Activated T-cell treated with anti-CD3 and anti-CD28 coated beads, Interleukin-2, amount 50 U/mL, for 1 hour (primary cell): Measurements from ENCODE around the gene FBXL17.

ENCODE experiments used
- DNase-seq: peaks from one replicate; pipeline ENCODE4 v3.0.0-alpha.2; 2020

The FBXL17 gene

DNA sequence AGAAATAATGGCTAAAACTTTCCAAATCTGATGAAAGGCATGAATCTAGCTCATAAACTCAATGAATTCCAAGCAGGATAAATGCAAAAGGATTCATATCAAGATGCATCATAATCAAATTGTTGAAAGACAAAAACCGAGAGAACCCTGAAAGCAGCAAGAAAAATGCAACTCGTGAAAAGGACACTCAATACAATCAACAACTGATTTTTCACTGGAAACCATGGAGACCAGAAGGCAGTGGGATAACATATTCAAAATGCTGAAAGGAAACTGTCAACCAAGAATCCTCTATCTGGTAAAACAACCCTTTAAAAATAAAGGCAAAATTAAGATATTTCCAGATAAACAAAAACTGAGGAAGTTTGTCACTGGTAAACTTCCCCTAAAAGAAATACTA is 9.5 kb downstream of the FBXL17 start:
- no peak for DNase-seq

DNA sequence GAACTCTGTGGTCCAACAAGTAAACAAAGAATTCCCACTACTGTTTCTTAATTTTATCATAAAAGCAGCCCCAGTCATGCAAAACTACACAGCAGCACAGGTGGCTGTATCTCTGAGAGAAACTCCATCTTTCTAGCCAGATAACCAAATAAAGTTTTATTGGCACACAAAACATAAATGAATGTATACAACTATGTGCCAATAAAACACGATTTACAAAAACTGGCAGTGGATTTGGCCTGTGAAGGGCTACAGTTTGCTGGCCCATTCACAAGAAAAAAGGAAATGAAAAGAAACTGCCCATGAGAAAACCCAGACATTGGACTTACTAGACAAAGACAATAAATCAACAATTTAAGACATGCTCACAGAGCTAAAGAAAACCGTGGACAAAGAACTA is 10.6 kb downstream of the FBXL17 start:
- no peak for DNase-seq

DNA sequence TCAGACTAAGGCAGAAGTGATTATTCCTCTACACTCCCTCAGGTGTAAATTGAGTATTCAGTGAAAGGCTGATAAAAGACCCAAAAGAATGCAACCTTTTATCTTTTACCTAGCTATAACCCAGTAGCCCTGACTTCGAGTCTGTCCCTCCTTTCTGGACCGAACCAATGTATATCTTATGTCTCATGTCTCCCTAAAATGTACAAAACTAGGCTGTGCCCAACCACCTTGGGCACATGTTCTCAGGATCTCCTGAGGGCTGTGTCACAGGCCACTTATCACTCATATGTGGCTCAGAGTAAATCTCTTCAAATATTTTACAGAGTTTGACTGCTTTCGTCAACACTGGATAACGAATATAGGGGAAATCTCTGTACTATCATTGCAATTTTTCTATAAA is 12.7 kb downstream of the FBXL17 start:
- no peak for DNase-seq

DNA sequence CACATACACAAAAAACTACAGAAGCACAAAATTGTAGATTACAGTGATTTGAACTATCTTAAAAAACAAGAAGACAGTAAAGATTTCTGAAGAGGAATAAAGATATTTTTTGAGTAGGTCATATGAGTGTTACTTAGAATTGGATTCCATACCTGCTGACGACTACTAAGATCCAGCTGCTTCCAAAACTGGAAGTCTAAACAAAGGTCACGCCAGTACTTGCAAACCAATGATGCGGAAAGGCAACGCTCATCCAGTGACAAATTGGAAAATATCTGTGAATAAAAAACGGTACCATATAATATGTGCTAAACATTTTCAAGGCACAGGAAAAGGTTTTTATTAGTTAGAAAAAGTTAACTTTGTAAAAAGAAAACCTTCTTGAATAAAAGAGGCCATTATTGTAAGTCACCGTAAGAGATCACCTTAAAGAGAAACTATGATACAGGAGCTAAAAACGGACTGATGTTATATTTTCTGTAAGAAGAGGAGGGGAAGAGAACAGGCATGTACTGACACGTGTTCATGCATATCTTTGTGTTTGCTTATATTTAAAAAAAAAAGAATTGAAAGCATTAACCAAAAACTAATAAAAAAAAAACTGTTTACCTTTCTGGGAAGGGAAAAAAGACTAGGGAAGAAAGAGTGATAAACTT is 14.1 kb downstream of the FBXL17 start:
- no peak for DNase-seq

DNA sequence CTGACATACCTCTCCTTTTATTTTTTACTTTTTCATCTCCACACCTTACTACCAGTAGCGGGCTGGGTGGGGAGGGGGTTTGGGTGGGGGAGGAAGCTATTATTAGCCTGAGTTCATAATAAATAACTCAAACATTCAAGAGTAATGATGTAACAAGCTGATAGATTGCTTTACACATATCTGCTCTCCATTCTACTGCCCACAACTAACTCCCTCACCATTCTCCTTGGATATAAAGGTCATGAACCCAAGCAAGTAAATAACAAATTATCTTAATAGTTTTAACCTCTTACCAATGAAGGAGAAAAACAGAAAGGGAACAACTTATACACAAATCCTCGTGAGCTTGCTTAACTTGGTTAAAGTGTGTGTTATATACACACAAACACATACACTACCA is 15.4 kb downstream of the FBXL17 start:
- no peak for DNase-seq

DNA sequence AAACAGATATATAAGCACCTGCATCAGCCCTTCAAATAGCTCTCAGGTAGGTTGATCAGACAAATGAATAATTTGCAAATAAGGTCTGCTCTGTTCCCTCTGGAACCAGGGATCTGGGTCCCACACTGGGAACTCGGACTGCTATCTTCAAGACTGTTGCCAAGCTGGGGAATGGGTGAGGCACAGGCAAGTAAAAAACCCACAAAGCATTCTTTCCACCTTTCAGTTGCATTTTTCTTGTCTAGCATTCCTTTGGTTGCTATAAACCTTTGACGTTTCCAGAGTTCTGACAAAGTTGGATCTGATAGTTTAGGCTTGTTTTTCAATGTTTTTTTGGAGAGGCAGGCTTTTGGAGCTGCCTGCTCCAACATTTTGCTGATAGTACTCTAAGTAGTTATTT is 20.1 kb downstream of the FBXL17 start:
- DNase-seq, result no peak

DNA sequence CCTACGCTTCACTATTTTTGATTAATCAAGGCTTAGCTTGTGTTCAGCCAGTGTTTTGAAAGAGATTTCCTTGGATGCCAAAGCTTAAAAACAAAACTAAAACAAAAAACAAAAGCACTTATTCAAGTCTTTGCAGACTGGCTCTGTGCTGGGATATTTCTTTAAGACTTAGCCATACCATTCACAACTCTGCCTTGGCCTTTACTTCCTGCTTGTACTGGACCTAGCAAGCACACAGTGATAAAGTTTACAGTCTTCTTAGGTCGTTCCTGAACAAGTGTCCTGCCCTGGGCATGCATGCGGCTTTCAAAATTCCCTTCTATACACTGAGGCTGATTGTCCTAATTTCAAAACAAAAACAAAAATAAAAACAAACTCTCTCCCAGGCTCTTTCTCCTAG is 20.7 kb downstream of the FBXL17 start:
- DNase-seq, result no peak

DNA sequence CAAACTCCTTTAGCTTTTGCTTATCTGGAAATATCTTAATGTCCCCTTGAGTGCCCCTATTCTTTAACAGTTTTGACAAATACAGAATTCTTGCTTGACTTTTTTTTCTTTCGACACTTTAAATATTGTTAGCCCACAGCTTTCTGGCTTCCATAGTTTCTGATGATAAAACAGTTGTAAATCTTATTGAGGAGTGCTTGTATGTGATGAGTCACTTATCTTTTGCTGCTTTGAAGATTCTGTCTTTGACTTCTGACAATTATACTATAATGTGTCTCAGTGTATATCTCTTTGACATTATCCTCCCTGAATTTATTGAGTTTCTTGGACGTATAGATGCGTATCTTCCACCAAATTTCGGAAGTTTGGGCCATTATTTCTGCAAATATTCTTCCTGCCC is 21.6 kb downstream of the FBXL17 start:
- no peak for DNase-seq

DNA sequence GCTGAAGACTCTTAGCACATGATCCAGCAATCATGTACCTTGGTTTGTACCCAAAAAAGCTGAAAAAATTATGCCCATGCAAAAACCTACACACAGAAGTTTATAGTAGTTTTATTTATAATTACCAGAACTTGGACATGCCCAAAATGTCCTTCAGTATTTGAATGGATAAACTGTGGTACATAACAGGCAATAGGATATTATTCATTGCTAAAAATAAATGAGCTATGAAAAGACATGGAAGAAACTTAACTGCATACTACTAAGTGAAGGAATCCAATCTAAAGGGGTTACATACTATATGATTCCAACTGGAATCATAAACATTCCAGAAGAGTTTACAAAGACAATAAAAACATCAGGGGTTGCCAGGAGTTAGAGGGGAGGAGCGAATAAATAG is 25.6 kb downstream of the FBXL17 start:
- DNase-seq, result no peak

DNA sequence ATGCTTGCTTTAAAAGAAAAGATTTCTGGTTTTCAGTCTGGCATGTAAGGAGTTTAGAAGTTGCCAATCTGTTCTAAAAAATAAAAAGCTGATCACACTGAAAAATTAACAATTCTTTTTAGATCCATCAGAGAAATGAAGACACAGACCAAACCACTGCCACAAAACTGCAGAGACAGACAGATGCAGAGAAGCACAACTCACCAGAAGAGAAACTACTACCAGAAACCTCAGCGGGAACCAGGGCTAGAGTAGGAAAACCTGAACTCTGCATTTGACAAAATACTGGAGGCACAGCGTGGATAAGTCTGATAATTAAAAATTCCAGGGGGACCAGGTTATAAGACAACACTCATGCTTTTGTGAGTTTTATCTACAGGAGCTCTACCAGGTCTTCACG is 28.8 kb downstream of the FBXL17 start:
- no peak for DNase-seq

DNA sequence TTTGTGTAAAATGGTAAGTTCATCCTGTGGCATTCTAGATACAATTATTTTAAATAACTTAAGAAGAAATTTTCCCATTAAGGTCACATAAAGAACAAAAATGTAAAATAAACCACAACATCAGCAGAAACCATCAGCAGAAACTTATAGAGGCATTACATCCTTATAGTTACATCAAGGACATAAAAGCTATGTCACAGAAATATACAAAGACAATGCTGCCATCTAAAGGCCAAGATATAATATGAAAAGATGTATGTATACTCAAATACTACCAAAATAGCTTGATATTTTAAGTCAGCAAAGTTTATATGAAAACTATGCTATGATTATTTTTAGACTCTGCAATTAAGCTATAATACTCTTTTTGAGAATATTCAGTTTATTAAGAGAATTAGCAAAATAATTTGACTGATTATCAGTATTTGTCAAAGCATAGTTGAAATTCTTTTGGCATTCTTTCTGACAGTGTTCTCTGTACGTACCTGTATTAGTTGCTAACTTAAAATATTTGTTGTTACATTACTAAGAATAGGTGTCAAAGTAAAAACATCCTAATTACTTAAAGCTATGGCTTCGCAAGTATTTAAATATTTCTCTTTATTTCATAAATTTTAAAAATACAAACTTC is 36.2 kb downstream of the FBXL17 start:
- DNase-seq, result no peak

DNA sequence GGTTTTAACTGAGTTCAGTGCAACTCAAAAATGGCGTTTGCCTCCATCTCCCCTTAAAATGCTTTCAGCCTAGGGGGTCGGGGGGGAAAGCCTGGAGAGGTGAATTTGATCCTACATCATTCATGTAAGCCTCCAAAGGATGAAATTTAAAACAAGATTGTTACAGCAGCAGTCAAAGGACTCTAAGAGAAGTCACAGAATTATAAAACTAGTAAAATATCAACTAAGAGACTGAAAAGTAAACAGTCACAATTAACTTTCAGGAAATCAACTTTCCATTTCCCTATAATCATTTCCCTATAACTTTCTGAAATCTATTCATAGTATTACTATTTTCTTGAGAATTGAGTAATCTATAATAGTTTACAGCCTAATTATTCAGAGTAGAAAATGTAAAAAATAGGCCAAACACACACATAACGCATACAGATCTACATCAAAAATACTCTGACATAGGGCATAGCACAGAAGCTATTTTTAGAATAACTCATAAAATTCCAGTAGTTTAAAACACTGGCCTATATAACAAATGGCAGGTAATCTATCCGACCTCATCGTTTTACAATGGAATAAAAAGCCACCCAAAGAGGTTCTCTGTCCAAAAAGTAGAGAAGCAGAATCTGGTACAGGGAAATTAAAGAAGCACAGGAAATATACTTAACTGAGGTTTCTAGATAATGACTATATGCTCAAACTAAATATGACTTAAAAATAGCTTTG is 37.6 kb downstream of the FBXL17 start:
- DNase-seq, result no peak

DNA sequence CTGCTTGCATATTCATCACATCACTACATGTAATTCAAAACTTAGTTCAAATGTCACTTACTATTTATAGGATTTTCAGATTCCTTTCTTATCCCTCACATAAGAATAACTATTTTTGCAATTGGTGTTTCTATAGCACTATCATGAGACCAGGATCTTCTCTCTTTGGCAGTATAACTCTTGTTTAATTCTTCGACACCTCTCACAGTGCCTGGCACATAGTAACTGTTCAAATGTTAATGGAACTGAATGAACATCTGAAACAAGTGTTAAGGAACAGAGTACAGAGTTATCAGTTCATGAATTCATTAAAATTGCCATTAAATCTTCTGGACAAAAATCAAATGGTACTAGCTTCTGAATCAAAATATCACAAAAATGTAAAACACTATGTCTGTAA is 40.0 kb downstream of the FBXL17 start:
- no peak for DNase-seq

DNA sequence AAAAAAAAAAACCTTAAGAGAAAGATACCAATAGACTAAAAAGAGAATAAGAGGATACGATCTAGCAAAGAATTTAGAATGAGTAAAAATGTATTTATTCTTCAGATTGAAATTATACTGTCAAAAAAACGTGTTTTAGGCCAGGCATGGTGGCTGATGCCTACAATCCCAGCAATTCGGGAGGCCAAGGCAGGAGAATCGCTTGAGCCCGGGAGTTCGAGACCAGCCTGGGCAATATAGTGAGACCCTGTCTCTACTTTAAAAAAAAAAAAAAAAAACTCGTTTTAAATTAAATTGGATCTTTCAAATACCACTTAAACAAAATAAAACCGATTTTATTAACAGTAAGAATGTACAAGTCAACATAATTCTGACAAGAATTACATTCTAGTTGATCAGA is 41.8 kb downstream of the FBXL17 start:
- no peak for DNase-seq

DNA sequence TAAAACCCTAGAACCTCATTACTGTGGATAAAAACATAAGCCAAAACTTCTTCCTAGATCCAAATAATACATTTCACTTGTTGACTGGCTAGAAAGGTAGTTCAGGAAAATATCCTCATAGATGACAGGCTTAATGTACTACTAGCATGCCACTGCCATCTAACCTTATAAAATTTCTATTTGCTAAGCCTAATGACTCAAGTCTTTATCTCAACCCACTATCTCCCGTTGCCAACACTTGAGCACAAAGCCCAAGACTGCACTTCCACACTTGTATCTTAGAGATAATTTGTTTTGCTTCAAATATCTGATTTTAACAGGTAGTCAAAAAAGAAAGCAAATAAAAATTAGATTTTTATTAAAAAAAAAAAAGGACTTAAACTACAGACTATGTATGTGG is 42.7 kb downstream of the FBXL17 start:
- no peak for DNase-seq

DNA sequence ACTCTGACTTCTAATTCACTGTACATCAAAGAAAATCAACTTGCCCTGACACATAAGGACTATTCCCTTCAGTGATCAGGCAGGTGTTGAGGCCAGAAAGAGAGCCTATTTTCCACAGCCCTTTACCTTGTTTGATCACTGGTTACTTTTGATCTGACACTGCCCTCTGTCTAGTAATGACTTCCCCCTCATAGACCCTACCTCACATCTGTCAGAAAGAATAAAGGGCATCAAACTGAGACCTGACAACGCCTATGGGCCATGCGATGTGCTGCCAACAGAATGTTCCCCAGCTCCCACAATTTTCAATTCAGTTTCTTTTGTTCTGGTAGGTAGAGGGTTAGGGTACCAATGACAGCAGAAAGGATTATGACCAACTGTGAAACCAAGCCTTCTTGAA is 47.7 kb downstream of the FBXL17 start:
- DNase-seq, result no peak

DNA sequence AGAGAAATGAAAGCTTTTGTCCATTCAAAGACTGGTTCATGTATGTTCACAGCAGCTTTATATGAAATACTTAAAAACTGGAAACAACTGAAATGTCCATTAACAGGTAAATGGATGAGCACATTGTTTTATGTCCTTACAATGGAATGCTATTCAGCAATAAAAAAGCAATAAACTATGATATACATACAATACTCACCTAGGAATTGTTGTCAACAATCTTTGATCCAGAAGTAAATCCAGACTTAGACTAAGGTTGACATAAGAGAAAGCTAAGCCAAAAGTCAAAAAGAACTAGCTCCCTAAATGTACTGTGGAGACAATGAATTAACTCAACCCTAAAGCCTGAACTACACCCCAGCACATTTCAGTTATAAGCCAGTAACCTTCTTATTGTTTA is 54.9 kb downstream of the FBXL17 start:
- DNase-seq, result no peak

DNA sequence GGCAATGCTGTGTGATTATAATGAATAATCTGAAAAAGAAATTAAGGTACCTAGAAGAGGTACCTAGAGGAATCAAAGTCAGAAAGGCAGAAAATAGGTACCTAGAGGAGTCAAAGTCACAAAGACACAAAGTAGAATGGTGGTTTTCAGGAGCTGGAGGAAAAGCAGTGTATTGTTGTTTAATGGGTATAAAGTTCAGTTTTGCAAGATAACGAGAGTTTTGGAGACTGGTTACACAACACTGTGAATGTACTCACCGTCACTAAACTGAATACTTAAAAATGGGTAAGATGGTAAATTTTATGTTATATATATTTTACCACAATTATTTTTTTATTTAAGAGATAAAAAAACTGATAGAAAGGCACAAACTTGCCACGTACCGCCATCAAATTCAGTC is 57.0 kb downstream of the FBXL17 start:
- DNase-seq, result no peak

DNA sequence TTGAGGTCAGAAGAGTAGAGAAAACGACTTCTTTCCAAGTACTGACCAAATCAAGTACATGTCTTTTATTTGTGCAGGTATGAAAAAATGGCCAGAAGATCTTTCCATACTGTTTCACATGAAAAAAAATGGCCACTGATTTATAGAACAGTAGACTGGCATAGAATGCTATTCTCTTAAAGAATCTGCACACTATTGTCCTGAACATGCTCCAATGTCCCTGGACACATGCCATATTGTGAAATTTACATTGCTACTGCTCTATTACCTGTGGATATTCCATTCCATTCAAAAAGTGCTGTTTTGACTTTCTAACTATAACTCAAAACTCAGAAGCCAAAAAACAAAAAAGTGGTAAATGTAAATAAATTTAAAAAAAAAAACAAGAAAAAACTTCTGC is 60.6 kb downstream of the FBXL17 start:
- DNase-seq, result no peak

DNA sequence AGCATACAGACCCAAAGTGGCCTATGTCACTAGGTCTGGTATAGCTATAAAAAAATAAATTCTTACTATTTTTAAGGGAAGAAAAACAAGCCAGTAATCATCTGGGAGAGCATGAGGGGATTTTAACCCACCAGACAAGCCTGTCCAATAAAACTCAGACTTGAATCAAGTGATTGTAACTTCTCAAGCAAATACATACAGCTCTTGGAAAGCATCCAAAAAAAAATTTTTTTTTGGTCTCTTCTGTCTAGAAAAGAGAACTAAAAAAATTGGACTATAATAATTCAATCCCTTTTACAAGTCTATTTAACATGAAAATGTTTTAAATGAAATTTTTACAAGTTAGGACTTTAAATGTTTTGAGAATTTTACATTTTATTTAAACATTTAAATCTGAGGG is 61.7 kb downstream of the FBXL17 start:
- DNase-seq, result no peak

DNA sequence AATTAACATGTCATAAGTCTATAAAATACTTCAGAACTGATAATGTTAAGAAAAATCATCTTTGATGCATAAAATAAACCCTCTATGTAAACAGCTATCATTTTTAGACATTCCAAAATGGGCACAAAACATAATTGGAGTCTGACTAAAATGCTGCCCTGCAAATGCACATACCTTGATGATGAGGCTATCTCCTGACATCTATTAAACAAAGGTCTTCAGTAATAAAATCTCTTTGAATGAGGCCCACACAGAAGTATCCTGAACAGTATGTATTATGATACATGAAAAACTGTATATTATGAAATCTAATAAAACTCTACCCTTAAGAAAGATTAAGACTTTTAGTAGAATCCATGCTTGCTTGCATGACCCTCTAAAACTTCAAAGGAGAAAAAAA is 66.1 kb downstream of the FBXL17 start:
- no peak for DNase-seq

DNA sequence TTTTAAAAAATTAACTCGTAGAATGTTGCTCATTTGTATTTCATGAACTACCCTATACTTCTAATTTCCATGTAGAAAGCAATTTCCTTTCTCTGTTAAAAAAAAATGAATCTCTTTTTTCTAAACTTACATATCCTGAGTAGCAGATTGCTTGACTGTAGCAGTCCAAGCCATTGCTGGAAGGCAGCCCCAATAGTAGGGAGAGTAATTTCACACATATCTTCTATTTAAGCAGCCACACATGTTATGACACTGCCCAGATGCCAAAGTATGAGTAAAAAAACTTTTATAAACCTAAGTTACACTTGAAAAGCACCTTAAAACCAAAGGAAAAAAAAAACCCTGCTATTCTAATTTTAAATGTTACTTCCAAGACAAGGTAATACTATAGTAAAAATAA is 69.6 kb downstream of the FBXL17 start:
- no peak for DNase-seq

DNA sequence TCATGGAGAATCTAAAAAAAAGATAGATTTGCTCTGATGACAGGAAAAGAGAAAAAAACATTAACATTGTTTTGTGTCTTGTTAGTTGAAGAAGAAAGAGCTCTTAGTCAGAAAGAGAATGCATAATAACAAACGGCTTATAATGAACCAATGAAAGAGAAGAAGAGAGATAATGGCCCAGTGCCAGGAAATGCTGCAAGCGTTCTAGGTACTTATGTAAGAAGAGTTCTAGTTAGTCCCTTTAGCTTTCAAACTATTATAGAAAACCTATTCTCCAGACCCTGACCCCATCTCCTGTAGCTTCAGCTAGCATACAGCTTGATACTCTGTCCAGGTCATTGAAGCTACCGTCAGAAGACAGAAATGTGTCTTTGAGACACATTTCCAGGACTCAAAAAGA is 70.2 kb downstream of the FBXL17 start:
- no peak for DNase-seq

DNA sequence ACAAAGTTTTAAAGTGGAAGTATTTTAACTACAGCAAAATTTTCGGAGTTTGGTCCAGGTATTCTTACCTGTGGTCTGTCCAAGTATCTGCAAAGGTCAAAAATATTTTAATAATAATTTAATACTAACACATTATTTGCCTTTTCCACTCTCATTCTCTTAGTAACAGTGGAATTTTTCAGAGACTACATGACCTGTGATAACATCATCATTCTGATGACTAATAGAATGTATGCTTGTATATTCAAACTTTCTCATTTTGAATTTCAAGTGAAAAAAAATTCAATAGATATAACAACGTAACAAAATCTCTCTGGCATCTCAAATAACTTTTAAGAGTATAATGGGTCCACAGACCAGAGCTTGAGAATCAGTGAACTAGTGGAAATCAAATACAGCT is 78.3 kb downstream of the FBXL17 start:
- DNase-seq, result no peak

DNA sequence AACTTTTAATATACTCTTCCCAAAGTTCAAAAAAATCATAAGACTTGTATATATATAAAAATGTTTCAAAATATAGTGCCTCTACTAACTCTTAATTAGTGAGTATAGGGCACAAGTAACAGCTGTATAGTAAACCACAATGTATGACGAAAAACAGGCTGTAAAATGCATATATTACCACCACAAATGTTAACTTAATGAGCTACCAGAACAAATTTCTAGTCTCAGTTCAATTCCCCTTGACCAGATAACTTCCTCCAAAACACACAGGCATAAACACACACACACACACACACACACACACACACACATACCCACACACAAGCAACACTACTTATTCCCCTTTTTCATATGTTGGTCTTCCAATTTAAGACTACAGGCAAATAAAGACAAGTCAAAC is 78.8 kb downstream of the FBXL17 start:
- no peak for DNase-seq
